Measurements from ENCODE around the gene SCYGR7.
"Not testable (repeated sequence)": the region's sequence is repeated elsewhere in the genome, so short reads cannot be mapped to it uniquely, and the experiment has no call there.

Gene SCYGR7

GRCh38 chr2:227719641-227720040 lies 8.5 kb upstream of the SCYGR7 start:
- no peak overlapping the region for H3K4me3 ChIP-seq (ENCODE audit: low read length)
- peak; percentile 61 for DNase-seq (ENCODE audit: low read depth)
- no peak for TF ChIP-seq CTCF (IDR thresholded peaks at IDR 0.05; ENCODE audit: insufficient read depth, low read depth, low read length, missing control alignments)

- no peak overlapping the region for H3K4me3 ChIP-seq (ENCODE audit: low read length)
- DNase-seq (ENCODE audit: low read depth) = peak; percentile 62
- no peak for TF ChIP-seq CTCF (IDR thresholded peaks at IDR 0.05; ENCODE audit: insufficient read depth, low read depth, low read length, missing control alignments)
Observed at GRCh38 chr2:227720680-227721079, 7.5 kb upstream of the SCYGR7 start.

GRCh38 chr2:227722821-227723220 lies 5.3 kb upstream of the SCYGR7 start:
- not testable (repeated sequence) for H3K4me3 ChIP-seq (ENCODE audit: low read length); DNase-seq (ENCODE audit: low read depth)

DNA sequence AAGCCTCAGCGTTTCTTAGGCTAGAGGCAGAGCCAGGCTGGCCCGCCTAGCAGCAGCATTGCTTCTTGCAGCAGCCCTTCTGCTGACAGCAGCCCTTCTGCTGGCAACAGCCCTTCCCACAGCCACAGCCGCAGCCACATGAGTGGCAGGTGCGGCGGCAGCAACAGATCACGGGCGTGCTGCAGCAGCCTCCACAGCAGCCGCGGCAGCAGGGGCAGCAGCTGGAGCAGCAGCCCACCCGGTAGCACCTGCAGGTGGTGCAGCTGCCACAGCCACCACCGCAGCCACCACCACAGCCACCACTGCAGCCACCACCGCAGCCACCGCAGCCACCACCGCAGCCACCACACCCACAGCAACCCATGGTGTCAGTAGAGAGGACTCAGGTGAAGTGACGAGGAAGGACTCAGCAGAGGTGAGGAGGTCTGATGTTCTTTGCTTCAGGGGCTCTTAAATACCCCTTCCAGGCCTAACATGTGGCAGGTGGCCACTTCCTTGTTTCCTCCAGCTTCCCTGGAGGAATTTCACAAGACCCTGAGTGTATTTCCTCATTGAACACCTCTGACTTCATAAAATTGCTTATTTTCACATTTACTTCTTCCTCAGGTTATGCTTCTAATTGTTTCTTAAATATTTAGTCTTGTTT lies 3.6 kb upstream of the SCYGR7 start, which contains the start of gene SCYGR6:
Gene SCYGR6, minus strand, starts transcription at position 364 of the 646 bp plus-strand sequence. Its CDS starts 0 bp downstream, at position 364.
- no peak for DNase-seq (ENCODE audit: low read depth)
- H3K4me3 ChIP-seq (ENCODE audit: low read length) = no peak within 1 kb of the TSS
- TF ChIP-seq CTCF (IDR thresholded peaks at IDR 0.05; ENCODE audit: insufficient read depth, low read depth, low read length, missing control alignments) = no peak

DNA sequence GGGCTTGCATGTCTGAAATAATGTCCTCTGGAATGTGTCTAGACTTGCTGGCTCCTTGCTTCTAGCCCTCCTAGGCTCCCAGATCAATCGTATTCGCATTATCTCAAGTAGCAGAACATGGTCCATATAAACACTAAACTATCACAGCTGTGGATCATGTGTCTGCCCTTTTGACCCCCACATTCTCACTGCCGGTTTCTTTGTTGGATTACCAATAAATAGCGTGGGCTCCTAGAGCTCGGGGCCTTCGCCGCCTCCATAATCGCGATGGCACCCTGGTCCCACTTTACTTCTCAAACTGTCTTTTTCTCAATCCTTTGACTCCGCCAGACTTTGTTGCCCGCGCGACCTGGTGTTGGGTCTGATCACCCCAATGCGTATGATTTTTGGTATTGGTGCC lies 11.2 kb downstream of the SCYGR7 start:
- H3K4me3 ChIP-seq (ENCODE audit: low read length) = no peak overlapping the region
- no peak for DNase-seq (ENCODE audit: low read depth)
- TF ChIP-seq CTCF (IDR thresholded peaks at IDR 0.05; ENCODE audit: insufficient read depth, low read depth, low read length, missing control alignments) = no peak

GRCh38 chr2:227740705-227741104 lies 12.6 kb downstream of the SCYGR7 start:
- TF ChIP-seq CTCF (IDR thresholded peaks at IDR 0.05; ENCODE audit: insufficient read depth, low read depth, low read length, missing control alignments) = peak; percentile 23
- peak; percentile 14 for DNase-seq (ENCODE audit: low read depth)
- not testable (repeated sequence) for H3K4me3 ChIP-seq (ENCODE audit: low read length)

DNA sequence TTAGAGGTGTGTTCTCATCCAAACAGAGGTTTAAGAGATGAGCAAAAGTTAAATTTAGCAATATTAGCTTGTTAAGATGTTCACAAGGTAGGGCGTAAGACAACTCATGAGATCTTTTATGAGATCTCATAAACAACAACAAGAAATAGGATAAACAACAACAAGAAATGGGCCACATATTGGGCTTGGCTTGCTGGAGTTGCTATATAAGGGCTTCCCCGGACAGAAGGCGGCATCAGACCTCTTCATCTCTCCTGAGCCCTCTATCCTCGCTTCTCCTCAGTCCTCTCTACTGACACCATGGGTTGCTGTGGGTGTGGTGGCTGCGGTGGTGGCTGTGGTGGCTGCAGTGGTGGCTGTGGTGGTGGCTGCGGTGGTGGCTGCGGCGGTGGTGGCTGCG lies 17.5 kb downstream of the SCYGR7 start, which contains the start of gene SCYGR8:
Gene SCYGR8, plus strand, starts transcription at position 301 of the 400 bp plus-strand sequence. Its CDS starts 0 bp downstream, at position 301.
- DNase-seq (ENCODE audit: low read depth) = no peak
- no peak within 1 kb of the TSS for H3K4me3 ChIP-seq (ENCODE audit: low read length)
- no peak for TF ChIP-seq CTCF (IDR thresholded peaks at IDR 0.05; ENCODE audit: insufficient read depth, low read depth, low read length, missing control alignments)

All from epithelial cell of esophagus (primary cell).